Keratinocyte (primary cell): ENCODE data around the gene JAZF1. TPM values are rescaled to one million over a fixed set of nuclear protein-coding genes. Genes with fewer than 3 reads are reported as not detected.

ENCODE experiments used
- DNase-seq: peaks from one replicate; pipeline ENCODE4 v3.0.0-alpha.2; 2011; ENCODE audit warnings: low read depth, missing footprints, low spot score
- FAIRE-seq: peaks from 2 replicates; lab custom pipeline; 2011; peaks lifted over from hg19 to GRCh38; lab: Jason Lieb, UNC
- H2AFZ ChIP-seq: 2 replicates; pipeline ENCODE4 v1.6.0; 2012; ENCODE audit warnings: low read length, control low read depth, inconsistent platforms; ENCODE audit not compliant: control insufficient read depth
- H3K27ac ChIP-seq: 2 replicates; pipeline ENCODE4 v1.5.1; 2011; ENCODE audit warnings: low read length; ENCODE audit not compliant: control insufficient read depth, insufficient read depth
- H3K27me3 ChIP-seq: 3 replicates; pipeline ENCODE4 v1.6.0; 2011; ENCODE audit warnings: low read length; ENCODE audit not compliant: control insufficient read depth, insufficient read depth; ENCODE audit errors: extremely low read depth
- H3K36me3 ChIP-seq, 2 experiments: 2 replicates in 1 of 2; 3 replicates in 1 of 2; pipeline ENCODE4 v1.5.1; 2011; ENCODE audit warnings: low read length in 2 of 2, mild to moderate bottlenecking in 1 of 2; ENCODE audit not compliant: control insufficient read depth in 2 of 2, insufficient read depth in 2 of 2; ENCODE audit errors: extremely low read depth in 1 of 2
- H3K4me1 ChIP-seq: 3 replicates; pipeline ENCODE4 v1.5.1; 2011; ENCODE audit warnings: low read length; ENCODE audit not compliant: control insufficient read depth, insufficient read depth; ENCODE audit errors: extremely low read depth
- H3K4me2 ChIP-seq: 3 replicates; pipeline ENCODE4 v1.6.0; 2011; ENCODE audit warnings: low read depth, low read length; ENCODE audit not compliant: control insufficient read depth, insufficient read depth; ENCODE audit errors: extremely low read depth
- H3K4me3 ChIP-seq, 3 experiments: fragments of 200-600 bp in 1 of 3; sonication (generic) in 1 of 3; 2 replicates in 2 of 3; 3 replicates in 1 of 3; pipeline ENCODE4 v1.5.1; 2011 to 2016; ENCODE audit warnings: low read length in 3 of 3, mild to moderate bottlenecking in 3 of 3, control low read depth in 2 of 3, inconsistent platforms in 1 of 3, low read depth in 1 of 3, mixed read lengths in 1 of 3, mixed run types in 1 of 3, moderate library complexity in 1 of 3; ENCODE audit not compliant: control insufficient read depth in 2 of 3, insufficient read depth in 2 of 3; ENCODE audit errors: extremely low read depth in 1 of 3
- H3K79me2 ChIP-seq: 2 replicates; pipeline ENCODE4 v1.6.0; 2012; ENCODE audit warnings: low read length; ENCODE audit not compliant: control insufficient read depth, insufficient read depth
- H3K9ac ChIP-seq: 3 replicates; pipeline ENCODE4 v1.6.0; 2011; ENCODE audit warnings: low read length; ENCODE audit not compliant: control insufficient read depth, insufficient read depth; ENCODE audit errors: extremely low read depth
- H3K9me1 ChIP-seq: 3 replicates; pipeline ENCODE4 v1.6.0; 2011; ENCODE audit warnings: low read length; ENCODE audit not compliant: control insufficient read depth, insufficient read depth; ENCODE audit errors: extremely low read depth
- H3K9me3 ChIP-seq: 2 replicates; pipeline ENCODE4 v1.5.1; 2012; ENCODE audit warnings: low read depth, low read length; ENCODE audit not compliant: control insufficient read depth
- H4K20me1 ChIP-seq: 3 replicates; pipeline ENCODE4 v1.6.0; 2011; ENCODE audit warnings: low read length; ENCODE audit not compliant: control insufficient read depth, insufficient read depth; ENCODE audit errors: extremely low read depth
- EZH2 ChIP-seq: IDR thresholded peaks from one replicate; pipeline ENCODE4 v1.6.1; 2012; ENCODE audit warnings: inconsistent platforms, mild to moderate bottlenecking, low read length, moderate library complexity
- dilution Hi-C: fragments of 300-500 bp; cut with MboI; formaldehyde crosslinking; loops from one replicate; pipeline ENCODE4 v1.7.0; 2020; ENCODE audit warnings: low sequenced_read_pairs; ENCODE audit not compliant: extremely low pct_ligation_motif_present
- polyA plus RNA-seq, 5 experiments: library from polyadenylated mRNA; depleted of rRNA in 3 of 5; stranded (reverse) in 3 of 5; stranded (forward) in 1 of 5; unstranded in 1 of 5; fragments of >200 nt; gene quantifications; 1 replicate in 1 of 5; 2 replicates in 3 of 5; 3 replicates in 1 of 5; pipeline versions ENCODE4 v1.2.1 to v1.2.3, GENCODE V29; 2011 to 2012; ENCODE audit warnings: missing spikeins in 2 of 5, low read depth in 1 of 5, low replicate concordance in 1 of 5
- TF ChIP-seq, protein P1 (sequence below), 3 experiments: IDR thresholded peaks in 1 of 3; conservative IDR thresholded peaks in 1 of 3; optimal IDR thresholded peaks in 1 of 3; 2 replicates in 2 of 3; 3 replicates in 1 of 3; pipeline versions ENCODE3 to v1.5.1; 2011; ENCODE audit warnings: low read length in 3 of 3, mild to moderate bottlenecking in 3 of 3, moderate library complexity in 2 of 3, control low read depth in 1 of 3, inconsistent platforms in 1 of 3; ENCODE audit not compliant: insufficient read depth in 2 of 3; ENCODE audit errors: extremely low read depth in 1 of 3

Gene JAZF1
- polyA plus RNA-seq, 1 donor (not counting 4 experiments of a cell fraction or from before 2014, with no cell fraction given): 2.5 TPM

DNA sequence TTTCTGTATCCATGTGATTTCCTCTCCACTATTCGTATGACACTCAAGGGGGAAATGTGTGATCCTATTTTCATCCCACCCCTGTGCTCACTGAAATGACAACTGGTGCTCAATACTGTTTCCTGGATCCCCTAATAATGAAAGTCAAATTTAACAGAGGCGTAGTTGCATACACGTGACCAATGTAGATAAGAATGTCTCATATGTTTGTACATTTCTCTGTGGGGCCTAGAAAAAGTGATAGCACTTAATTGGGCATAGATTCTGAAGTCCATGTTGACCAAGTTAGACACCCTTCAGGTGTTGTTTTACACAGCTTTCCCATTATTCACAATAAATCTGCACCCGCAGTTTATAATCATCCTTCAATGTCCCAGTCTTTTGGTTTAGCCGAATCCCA, 59.1 kb downstream of the JAZF1 start:
- H3K4me2 ChIP-seq: no peak overlapping the region
- H3K27ac ChIP-seq: no peak overlapping the region
- H3K4me3 ChIP-seq: no peak overlapping the region
- H3K27me3 ChIP-seq: no peaks in the 10 kb centered on the region
- TF ChIP-seq, protein P1, sequence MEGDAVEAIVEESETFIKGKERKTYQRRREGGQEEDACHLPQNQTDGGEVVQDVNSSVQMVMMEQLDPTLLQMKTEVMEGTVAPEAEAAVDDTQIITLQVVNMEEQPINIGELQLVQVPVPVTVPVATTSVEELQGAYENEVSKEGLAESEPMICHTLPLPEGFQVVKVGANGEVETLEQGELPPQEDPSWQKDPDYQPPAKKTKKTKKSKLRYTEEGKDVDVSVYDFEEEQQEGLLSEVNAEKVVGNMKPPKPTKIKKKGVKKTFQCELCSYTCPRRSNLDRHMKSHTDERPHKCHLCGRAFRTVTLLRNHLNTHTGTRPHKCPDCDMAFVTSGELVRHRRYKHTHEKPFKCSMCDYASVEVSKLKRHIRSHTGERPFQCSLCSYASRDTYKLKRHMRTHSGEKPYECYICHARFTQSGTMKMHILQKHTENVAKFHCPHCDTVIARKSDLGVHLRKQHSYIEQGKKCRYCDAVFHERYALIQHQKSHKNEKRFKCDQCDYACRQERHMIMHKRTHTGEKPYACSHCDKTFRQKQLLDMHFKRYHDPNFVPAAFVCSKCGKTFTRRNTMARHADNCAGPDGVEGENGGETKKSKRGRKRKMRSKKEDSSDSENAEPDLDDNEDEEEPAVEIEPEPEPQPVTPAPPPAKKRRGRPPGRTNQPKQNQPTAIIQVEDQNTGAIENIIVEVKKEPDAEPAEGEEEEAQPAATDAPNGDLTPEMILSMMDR (optimal IDR thresholded peaks at IDR 0.05 in 1 of 3, IDR thresholded peaks at IDR 0.05 in 1 of 3, conservative IDR thresholded peaks at IDR 0.05 in 1 of 3; ENCODE audit: extremely low read depth in 1 of 3, insufficient read depth in 2 of 3, low read length in 3 of 3): no peak
- no peak for TF ChIP-seq EZH2
- no peak for FAIRE-seq
- no peaks in the 10 kb centered on the region for H4K20me1 ChIP-seq
- no peak overlapping the region for H2AFZ ChIP-seq
- H3K9me1 ChIP-seq: no peaks in the 10 kb centered on the region
- no peak overlapping the region for H3K9ac ChIP-seq
- no peaks in the 10 kb centered on the region for H3K79me2 ChIP-seq
- no peak for DNase-seq
- H3K36me3 ChIP-seq: no peaks in the 10 kb centered on the region
- dilution Hi-C loops: no loop called here
- no peaks in the 10 kb centered on the region for H3K4me1 ChIP-seq
- H3K9me3 ChIP-seq: no peaks in the 10 kb centered on the region

DNA sequence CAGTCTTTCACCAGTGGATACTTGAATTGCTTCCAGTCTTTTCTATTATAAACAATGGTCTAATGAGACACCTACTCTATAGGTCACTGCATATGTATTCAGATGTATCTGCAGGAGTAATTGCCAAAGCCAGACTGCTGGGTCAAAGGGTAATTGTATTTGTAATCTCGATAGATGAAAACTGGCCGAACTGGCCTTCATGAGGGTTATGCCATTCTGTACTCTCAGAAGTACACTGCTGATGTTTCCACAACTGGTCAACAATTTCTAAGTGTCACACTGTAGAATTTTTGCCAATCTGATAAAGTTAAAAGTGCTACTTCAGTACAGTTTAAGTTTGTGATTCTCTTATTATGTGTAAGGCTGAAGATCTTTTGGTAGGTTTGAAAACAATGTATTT, 64.6 kb downstream of the JAZF1 start:
- dilution Hi-C loops: no loop called here
- Histone ChIP-seq H3K27ac (no peak overlapping the region), H3K9me1 (no peaks in the 10 kb centered on the region), H3K9me3 (no peaks in the 10 kb centered on the region), H4K20me1 (no peaks in the 10 kb centered on the region), H3K79me2 (no peaks in the 10 kb centered on the region), H3K27me3 (no peaks in the 10 kb centered on the region), H2AFZ (no peak overlapping the region), H3K4me3 (no peak overlapping the region), H3K4me1 (no peaks in the 10 kb centered on the region), H3K4me2 (no peak overlapping the region), H3K36me3 (no peaks in the 10 kb centered on the region), H3K9ac (no peak overlapping the region)
- TF ChIP-seq, protein P1 (optimal IDR thresholded peaks at IDR 0.05 in 1 of 3, IDR thresholded peaks at IDR 0.05 in 1 of 3, conservative IDR thresholded peaks at IDR 0.05 in 1 of 3; ENCODE audit: extremely low read depth in 1 of 3, insufficient read depth in 2 of 3, low read length in 3 of 3): no peak
- no peak for TF ChIP-seq EZH2
- peak; percentile 17 for FAIRE-seq
- no peak for DNase-seq
